Breast epithelium (tissue), 3 donors: ENCODE results near the gene ACER1.

Source experiments
- CTCF ChIP-seq, 3 donors: fragments of 450-650 bp; IDR thresholded peaks; one replicate each; pipeline ENCODE4 v1.5.1; 2016 to 2017; ENCODE audit warnings: antibody characterized with exemption in 3 of 3, mild to moderate bottlenecking in 3 of 3, moderate library complexity in 3 of 3
- POLR2A ChIP-seq: fragments of 450-650 bp; IDR thresholded peaks from one replicate; pipeline ENCODE4 v1.6.1; 2016; ENCODE audit warnings: antibody characterized with exemption, mild to moderate bottlenecking, moderate library complexity
- POLR2AphosphoS5 ChIP-seq, 3 donors: sonication (generic); formaldehyde crosslinking; IDR thresholded peaks; one replicate each; pipeline ENCODE4 v1.6.1; 2017; ENCODE audit warnings: antibody characterized with exemption in 3 of 3

GRCh38 chr19:6272913-6273600 is 60.4 kb downstream of the ACER1 start:
- TF ChIP-seq CTCF (IDR thresholded peaks at IDR 0.05) (no peak), POLR2A (no peak), POLR2AphosphoS5 (IDR thresholded peaks at IDR 0.05) (no peak)
